Activated T-helper 9 cell treated with anti-CD3 and anti-CD28 coated beads, Interleukin-2, amount 50 U/mL, for 16 hours (primary cell): ENCODE data around the gene PKNOX2.

Source experiments
- DNase-seq: peaks from one replicate; pipeline ENCODE4 v3.0.0-alpha.2; 2020; ENCODE audit warnings: low read depth

PKNOX2 gene

DNA sequence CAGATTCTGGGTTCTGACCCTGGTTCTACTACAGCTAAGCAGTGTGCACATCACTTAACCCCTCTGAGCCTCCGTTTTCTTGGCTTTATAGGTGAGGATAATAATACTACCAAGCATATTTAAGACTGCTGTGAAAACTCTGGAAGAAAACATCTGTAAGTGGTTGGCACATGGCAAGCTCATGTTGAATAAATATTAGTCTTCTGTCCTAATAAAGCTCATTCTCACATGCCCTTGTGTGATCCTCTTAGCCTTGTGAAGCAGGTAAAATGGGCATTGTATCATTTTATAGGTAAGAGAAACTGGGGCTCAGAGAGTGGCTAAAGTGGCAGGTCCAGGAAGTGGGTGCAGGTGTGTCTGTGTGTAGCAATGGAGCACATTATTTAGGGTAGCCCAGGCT is 8.5 kb downstream of the PKNOX2 start:
- DNase-seq: no peak

- no peak for DNase-seq
These were observed 9.0 kb downstream of the PKNOX2 start for GRCh38 chr11:125173556-125173955.

DNA sequence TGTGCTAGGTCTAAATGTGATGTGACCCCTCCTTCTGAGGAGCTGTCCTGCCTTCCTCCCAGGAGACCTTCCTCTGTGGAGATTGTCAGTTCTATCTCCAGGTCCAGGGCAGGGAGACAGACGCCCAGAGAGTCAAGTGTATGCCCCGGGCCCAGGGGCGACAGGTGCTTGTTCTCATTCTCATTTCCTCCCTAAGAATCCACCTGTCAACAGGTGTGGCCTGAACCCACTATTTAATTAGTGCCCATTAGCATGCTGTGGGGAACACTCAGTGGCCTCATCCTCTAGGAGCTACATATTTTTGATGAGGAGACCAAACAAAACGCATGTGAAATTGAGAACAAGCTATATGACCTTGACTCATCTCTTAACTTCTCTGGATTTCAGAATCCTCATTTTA is 9.5 kb downstream of the PKNOX2 start:
- no peak for DNase-seq

GRCh38 chr11:125174686-125175085 is 10.1 kb downstream of the PKNOX2 start:
- DNase-seq: no peak

DNA sequence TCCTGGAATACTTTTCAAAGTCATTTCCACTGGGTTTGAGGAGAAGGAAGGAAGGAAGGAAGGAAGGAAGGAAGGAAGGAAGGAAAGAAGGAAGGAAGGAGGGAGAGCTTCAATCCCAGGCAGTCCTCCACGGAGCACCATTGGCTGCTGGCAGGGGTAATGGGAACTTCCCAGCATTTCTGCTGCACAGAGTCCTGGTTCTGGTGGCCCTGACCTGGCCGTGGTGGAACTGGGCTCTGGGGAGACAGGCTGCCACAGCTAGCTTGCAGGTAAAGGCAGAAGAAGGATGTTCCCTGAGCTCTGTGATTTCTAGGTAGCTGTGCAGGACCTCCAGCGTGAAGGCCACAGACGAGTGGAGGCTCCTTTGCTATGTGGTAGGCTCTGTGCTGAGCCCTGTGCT is 10.6 kb downstream of the PKNOX2 start:
- DNase-seq: no peak

- DNase-seq: no peak
These were observed 11.5 kb downstream of the PKNOX2 start for GRCh38 chr11:125175896-125176575.

GRCh38 chr11:125176866-125177265 is 12.3 kb downstream of the PKNOX2 start:
- DNase-seq: no peak

DNA sequence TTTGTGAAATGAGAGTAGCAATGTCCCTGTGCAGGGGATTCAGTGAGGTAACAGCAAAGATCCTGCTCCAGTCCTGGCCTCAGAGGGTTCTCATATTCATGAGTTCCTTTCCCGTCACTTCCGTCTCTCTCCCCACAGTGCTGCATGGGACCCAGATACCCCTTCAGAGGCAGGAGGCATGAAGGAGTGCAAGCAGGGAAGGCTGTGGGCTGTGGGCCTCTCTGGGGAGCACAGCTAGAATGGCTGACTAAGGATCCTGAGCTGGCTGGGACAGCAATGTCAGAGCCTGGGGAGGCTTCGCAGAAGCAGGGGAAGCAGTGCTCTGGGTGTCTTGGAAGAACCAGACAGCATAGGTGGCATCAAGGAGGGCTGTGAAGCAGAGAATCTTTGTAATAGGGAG is 13.0 kb downstream of the PKNOX2 start:
- DNase-seq: no peak

DNA sequence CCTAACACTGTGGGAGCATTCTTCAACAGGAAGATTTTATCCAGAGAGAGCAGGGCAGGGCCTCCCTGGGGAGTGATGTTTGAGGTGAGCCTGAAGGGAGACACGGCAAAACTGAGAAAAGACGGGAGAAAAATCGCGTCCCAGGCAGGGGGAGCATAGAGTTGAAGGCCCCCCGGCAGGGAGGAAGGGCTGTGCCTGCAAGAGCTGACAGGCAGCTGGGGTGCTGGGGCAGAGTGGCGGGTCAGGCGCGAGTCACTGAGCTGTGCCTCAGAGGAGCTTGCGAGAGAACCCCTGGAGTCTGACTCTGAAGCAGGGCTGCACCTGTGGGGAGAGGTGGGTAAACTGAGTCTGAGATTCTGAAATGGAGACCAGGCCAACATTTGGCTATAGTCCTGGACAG is 14.8 kb downstream of the PKNOX2 start:
- DNase-seq: no peak

DNA sequence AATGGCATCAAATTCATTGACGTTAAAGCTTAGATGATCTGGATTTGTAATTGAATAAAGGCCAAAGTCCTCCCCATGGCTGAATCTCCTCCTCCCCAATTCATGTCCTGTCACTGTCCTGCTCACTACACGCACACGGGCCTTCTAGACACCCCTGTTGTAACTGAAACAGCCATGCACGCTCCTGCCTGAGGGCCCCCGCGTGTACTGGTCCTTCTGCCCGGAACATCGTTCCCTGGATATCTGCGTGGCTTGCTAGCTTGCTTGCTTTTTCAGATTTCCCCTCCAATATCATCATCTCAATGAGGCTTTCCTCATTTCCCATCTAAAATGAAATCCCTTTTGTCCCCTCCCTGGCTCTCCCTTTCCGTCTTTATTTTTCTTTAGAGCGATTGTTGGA is 15.3 kb downstream of the PKNOX2 start:
- no peak for DNase-seq

DNA sequence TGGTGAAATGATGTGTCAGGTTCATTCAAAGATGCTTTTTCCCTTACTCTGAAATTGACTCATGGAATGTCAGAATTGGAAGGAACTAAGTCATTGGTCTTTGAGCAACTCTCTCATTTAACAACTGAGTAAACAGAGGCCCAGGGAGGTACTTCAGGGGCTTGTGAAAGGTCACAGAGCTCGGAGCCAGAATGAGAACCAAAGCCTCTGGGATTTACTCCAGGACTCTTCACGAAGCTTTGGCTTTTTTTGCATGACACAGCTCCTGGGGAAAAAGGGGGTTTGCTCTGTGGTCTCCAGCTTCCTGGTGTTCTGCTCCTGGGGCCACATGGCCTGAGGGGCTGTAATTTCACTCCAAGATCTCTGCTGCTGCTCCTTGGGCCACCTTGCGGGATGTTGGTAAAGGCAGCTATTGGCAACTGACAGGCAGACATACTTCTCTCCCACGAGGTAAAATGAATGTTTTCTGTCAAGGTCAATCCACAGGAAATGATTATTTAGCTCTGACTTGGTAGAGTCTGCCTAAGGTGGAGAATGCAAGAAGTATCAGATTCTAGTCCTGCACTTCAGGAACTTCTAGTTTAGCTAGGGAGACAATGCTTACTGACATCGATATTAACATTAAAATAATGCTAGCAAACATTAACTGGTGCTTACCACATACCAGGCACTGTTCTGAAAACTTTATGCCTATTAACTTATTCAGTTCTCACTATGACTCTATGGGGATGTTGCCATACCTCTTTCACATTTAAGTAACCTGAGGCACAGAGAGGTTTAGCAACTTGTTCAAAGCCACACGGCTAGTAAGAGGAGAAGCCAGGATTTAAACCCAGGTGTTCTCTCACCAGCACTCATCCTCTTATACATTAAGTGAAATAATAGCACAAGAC is 16.1 kb downstream of the PKNOX2 start:
- no peak for DNase-seq

DNA sequence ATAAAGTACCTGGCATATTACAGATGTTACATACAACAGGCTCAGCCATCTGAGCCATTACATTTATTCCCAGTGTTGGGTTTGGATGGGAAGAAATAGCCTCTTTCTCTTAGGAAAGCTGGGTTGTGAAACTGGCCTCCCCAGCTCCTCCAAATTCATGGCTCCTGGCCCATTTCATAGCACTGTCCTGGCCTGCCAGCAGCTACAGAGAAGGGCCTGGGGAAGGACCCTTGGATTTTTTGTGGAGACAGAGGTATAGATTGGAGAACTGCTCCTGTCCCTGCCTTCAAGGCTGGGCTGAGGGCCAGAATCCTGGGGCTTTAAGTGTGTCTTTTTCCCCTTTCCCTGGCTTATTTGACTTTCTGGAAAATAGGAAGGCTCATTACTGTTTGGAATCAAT is 18.0 kb downstream of the PKNOX2 start:
- no peak for DNase-seq

DNA sequence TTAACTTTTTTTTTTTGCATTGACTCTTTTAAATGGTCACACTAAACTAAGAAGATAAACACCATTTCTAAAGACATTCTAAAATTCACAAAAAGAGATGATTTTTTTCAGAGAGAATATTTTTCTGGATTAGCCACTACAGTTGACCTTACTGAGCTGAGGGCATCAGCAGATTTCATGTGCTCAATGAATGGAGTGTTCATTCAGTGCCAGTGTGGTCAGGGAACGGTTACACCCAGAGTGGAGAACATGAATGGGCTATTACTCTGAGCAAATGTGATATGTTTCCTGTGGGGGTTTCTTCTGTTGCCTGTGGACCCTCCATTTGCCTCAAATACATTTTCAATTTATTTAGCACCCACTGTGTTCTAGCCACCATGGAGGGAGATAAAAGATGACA is 19.1 kb downstream of the PKNOX2 start:
- no peak for DNase-seq

GRCh38 chr11:125188021-125188420 is 23.5 kb downstream of the PKNOX2 start:
- DNase-seq: no peak

GRCh38 chr11:125190566-125190965 is 26.0 kb downstream of the PKNOX2 start:
- DNase-seq: no peak

- no peak for DNase-seq
These were observed 27.6 kb downstream of the PKNOX2 start for GRCh38 chr11:125192183-125192582.

- no peak for DNase-seq
These were observed 28.3 kb downstream of the PKNOX2 start for GRCh38 chr11:125192717-125193415.

- no peak for DNase-seq
These were observed 28.8 kb downstream of the PKNOX2 start for GRCh38 chr11:125193416-125193726.

GRCh38 chr11:125193841-125194240 is 29.3 kb downstream of the PKNOX2 start:
- no peak for DNase-seq

GRCh38 chr11:125199915-125200314 is 35.4 kb downstream of the PKNOX2 start:
- DNase-seq: no peak

- no peak for DNase-seq
These were observed 35.9 kb downstream of the PKNOX2 start for GRCh38 chr11:125200441-125200840.

DNA sequence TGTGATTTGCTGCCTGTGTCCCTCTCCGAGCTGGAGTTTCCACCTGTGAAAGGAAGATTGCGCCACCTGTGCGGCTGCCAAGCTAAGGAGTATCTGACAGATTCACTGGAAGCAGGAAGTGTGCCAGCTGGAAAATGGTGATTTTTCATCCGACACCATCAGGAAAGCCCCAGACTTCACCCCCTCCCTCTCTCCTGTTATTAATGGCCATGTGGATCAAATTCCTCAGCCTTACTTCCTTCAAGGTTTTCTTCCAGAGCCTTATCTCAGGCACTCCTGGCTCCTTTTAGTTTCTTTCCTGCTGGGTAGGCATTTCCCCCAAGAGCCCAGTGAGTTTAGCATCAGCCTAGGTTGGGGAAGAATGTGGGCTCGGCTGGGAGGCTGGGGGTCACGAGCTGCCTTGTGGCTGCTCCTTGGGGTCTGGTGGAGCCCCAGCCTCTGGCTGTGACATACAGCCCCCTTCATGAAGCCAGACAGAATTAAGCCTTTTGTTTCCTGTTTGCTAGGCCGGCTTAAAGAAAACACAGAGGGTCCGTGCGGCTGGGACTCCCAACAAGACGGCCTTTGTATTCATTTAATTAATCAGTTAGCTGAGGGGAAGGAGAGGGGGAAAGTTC is 37.1 kb downstream of the PKNOX2 start:
- no peak for DNase-seq
